Germinal center (tissue), 1 donor: ENCODE data around the gene DNHD1.

ENCODE experiments used
- DNase-seq: peaks from one replicate; pipeline ENCODE4 v3.0.0; 2012; ENCODE audit warnings: mixed read lengths, low spot score

Gene DNHD1

GRCh38 chr11:6612213-6613041, 115.3 kb downstream of the DNHD1 start, which contains the start of gene TAF10:
TSS of gene TAF10 (minus strand) at chr11:6612216. CDS start at chr11:6612189, 27 bp downstream.
- DNase-seq = peak; percentile 89

GRCh38 chr11:6613496-6613895, 116.4 kb downstream of the DNHD1 start:
- no peak for DNase-seq

GRCh38 chr11:6614446-6614845, 117.4 kb downstream of the DNHD1 start:
- no peak for DNase-seq

GRCh38 chr11:6615046-6615445, 118.0 kb downstream of the DNHD1 start:
- no peak for DNase-seq

- no peak for DNase-seq
Measured at GRCh38 chr11:6615882-6616585, 119.0 kb downstream of the DNHD1 start.

GRCh38 chr11:6616596-6617250, 119.6 kb downstream of the DNHD1 start:
- DNase-seq = no peak

GRCh38 chr11:6617315-6617781, 120.3 kb downstream of the DNHD1 start:
- DNase-seq = no peak

GRCh38 chr11:6618117-6619003, 121.3 kb downstream of the DNHD1 start:
- DNase-seq = peak; percentile 56

GRCh38 chr11:6619004-6619745, 122.1 kb downstream of the DNHD1 start, which contains the start of gene TPP1:
TSS of gene TPP1 (minus strand) at chr11:6619422. CDS start at chr11:6619400, 22 bp downstream.
- DNase-seq = peak; percentile 97

GRCh38 chr11:6620636-6621035, 123.6 kb downstream of the DNHD1 start:
- DNase-seq = no peak
